ENCODE measurements around the gene KHDRBS2.
A peak's percentile ranks its signal among the peaks of the same experiment; 100 is the strongest.

Gene KHDRBS2

DNA sequence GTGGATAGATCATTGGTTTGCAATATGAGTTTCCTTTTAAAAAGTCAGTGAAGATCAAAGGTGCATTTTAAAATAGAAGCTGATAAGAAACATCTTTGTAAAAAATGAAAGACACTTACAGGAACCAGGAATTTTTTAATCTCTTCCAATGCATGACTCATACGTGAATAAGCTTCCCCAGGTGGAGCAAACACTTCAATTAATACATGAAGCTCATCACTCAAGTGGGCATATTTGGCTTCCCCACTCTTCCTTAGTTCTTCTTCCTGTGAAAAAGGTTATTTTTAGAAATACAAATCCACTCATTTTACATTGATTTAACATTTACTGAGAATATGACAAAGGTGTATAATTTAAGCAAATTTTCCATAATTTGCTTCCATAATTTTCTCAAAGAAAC lies 308.1 kb downstream of the KHDRBS2 start:
- Histone ChIP-seq H3K4me2 (no peak overlapping the region), H3K9ac (no peak overlapping the region), H3K4me3 (IDR thresholded peaks at IDR 0.05; ENCODE audit: insufficient read depth, low read depth, low read length) (no peak overlapping the region), H3K27me3 (ENCODE audit: insufficient read depth, low read depth) (no peaks in the 10 kb centered on the region), H3K4me1 (ENCODE audit: low read depth, poor library complexity, severe bottlenecking) (no peaks in the 10 kb centered on the region), H4K20me1 (ENCODE audit: insufficient read depth) (no peaks in the 10 kb centered on the region), H2AFZ (ENCODE audit: low read depth) (no peak overlapping the region), H3K79me2 (ENCODE audit: insufficient read depth, low read depth) (no peaks in the 10 kb centered on the region), H3K36me3 (ENCODE audit: insufficient read depth) (no peaks in the 10 kb centered on the region), H3K27ac (no peak overlapping the region)
- TF ChIP-seq, protein P1, sequence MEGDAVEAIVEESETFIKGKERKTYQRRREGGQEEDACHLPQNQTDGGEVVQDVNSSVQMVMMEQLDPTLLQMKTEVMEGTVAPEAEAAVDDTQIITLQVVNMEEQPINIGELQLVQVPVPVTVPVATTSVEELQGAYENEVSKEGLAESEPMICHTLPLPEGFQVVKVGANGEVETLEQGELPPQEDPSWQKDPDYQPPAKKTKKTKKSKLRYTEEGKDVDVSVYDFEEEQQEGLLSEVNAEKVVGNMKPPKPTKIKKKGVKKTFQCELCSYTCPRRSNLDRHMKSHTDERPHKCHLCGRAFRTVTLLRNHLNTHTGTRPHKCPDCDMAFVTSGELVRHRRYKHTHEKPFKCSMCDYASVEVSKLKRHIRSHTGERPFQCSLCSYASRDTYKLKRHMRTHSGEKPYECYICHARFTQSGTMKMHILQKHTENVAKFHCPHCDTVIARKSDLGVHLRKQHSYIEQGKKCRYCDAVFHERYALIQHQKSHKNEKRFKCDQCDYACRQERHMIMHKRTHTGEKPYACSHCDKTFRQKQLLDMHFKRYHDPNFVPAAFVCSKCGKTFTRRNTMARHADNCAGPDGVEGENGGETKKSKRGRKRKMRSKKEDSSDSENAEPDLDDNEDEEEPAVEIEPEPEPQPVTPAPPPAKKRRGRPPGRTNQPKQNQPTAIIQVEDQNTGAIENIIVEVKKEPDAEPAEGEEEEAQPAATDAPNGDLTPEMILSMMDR (conservative IDR thresholded peaks at IDR 0.05; ENCODE audit: low read depth, low read length): no peak

DNA sequence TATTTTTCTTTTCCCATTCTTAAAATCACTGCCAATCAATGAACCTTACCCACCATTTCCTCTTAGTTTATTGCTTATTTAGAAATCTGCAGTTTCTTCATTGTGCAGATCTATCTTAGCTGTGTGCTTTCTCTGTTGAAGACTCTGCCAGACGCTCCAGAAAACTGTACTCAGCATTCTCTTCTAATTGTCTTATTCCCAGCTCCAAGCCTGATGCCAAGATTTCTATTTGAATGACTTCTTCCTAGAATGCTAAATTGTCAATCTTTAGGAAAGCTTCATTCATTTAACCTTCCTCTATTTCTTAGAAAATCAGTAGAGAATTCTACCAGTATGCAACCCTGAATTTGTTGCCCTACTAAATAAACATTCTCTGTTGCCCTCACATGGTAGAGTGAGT lies 308.9 kb downstream of the KHDRBS2 start:
- H2AFZ ChIP-seq (ENCODE audit: low read depth): no peak overlapping the region
- H3K4me3 ChIP-seq (IDR thresholded peaks at IDR 0.05; ENCODE audit: insufficient read depth, low read depth, low read length): no peak overlapping the region

DNA sequence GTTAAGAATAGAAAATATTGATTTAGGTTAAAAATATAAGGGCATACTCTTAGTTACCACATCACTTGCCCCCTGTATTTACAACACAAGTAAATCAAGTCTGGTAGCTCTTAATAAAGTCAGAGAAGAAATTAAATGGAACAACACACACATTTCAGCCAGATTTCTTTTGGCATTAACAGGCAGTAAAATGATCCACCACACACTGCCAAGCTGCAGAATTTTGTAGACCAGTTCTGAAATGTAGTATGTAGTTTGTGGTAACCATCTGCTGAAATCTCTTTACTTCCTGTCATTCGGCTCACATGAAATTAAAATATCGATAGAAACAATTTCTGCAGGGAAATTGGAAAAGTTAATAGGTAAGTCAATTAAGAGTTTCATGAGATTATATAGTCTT lies 326.8 kb downstream of the KHDRBS2 start:
- H3K27ac ChIP-seq: no peak overlapping the region
- H3K4me3 ChIP-seq (IDR thresholded peaks at IDR 0.05; ENCODE audit: insufficient read depth, low read depth, low read length): no peak overlapping the region
- H4K20me1 ChIP-seq (ENCODE audit: insufficient read depth): no peaks in the 10 kb centered on the region
- TF ChIP-seq, protein P1 (conservative IDR thresholded peaks at IDR 0.05; ENCODE audit: low read depth, low read length): no peak
- H3K4me1 ChIP-seq (ENCODE audit: low read depth, poor library complexity, severe bottlenecking): no peaks in the 10 kb centered on the region
- H3K27me3 ChIP-seq (ENCODE audit: insufficient read depth, low read depth): no peaks in the 10 kb centered on the region
- no peak overlapping the region for H3K4me2 ChIP-seq
- H2AFZ ChIP-seq (ENCODE audit: low read depth): no peak overlapping the region
- no peaks in the 10 kb centered on the region for H3K36me3 ChIP-seq (ENCODE audit: insufficient read depth)
- H3K79me2 ChIP-seq (ENCODE audit: insufficient read depth, low read depth): no peaks in the 10 kb centered on the region
- no peak overlapping the region for H3K9ac ChIP-seq

More for the DNA sequence above, 308.9 kb downstream of the KHDRBS2 start:
- Histone ChIP-seq H3K36me3 (ENCODE audit: insufficient read depth) (no peaks in the 10 kb centered on the region), H4K20me1 (ENCODE audit: insufficient read depth) (no peaks in the 10 kb centered on the region), H3K9ac (no peak overlapping the region), H3K4me1 (ENCODE audit: low read depth, poor library complexity, severe bottlenecking) (no peaks in the 10 kb centered on the region), H3K4me2 (no peak overlapping the region), H3K27ac (no peak overlapping the region), H3K27me3 (ENCODE audit: insufficient read depth, low read depth) (no peaks in the 10 kb centered on the region), H3K79me2 (ENCODE audit: insufficient read depth, low read depth) (no peaks in the 10 kb centered on the region)
- TF ChIP-seq, protein P1 (conservative IDR thresholded peaks at IDR 0.05; ENCODE audit: low read depth, low read length): no peak

DNA sequence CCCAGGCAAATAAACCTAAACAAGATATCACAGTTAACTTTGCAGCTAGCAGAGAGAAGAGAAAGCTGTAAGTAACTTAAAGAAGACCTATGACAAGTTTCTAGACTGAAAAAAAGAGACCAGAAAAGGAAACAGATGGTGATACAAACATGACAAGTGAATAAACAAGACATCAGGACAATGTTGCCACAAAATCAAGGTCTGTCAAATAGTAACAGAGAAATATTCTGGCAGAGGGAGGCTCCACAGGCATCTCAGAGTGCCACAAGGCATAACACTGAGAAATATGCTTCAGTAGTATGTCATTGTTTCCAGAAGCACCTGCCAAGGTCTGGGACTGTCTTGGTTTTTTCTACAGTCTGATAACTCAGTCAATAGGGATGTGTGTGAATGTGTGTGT lies 332.2 kb downstream of the KHDRBS2 start:
- Histone ChIP-seq H3K4me2 (no peak overlapping the region), H3K9ac (no peak overlapping the region), H4K20me1 (ENCODE audit: insufficient read depth) (no peaks in the 10 kb centered on the region), H3K4me3 (IDR thresholded peaks at IDR 0.05; ENCODE audit: insufficient read depth, low read depth, low read length) (no peak overlapping the region), H3K27me3 (ENCODE audit: insufficient read depth, low read depth) (no peaks in the 10 kb centered on the region), H3K4me1 (ENCODE audit: low read depth, poor library complexity, severe bottlenecking) (no peaks in the 10 kb centered on the region), H3K27ac (0 out of 2 replicates have a peak overlapping the region, but pooled peaks have one; percentile 11), H2AFZ (ENCODE audit: low read depth) (no peak overlapping the region), H3K36me3 (ENCODE audit: insufficient read depth) (no peaks in the 10 kb centered on the region), H3K79me2 (ENCODE audit: insufficient read depth, low read depth) (no peaks in the 10 kb centered on the region)
- TF ChIP-seq, protein P1 (conservative IDR thresholded peaks at IDR 0.05; ENCODE audit: low read depth, low read length): no peak
